ENCODE results near the gene CBFA2T2.

DNA sequence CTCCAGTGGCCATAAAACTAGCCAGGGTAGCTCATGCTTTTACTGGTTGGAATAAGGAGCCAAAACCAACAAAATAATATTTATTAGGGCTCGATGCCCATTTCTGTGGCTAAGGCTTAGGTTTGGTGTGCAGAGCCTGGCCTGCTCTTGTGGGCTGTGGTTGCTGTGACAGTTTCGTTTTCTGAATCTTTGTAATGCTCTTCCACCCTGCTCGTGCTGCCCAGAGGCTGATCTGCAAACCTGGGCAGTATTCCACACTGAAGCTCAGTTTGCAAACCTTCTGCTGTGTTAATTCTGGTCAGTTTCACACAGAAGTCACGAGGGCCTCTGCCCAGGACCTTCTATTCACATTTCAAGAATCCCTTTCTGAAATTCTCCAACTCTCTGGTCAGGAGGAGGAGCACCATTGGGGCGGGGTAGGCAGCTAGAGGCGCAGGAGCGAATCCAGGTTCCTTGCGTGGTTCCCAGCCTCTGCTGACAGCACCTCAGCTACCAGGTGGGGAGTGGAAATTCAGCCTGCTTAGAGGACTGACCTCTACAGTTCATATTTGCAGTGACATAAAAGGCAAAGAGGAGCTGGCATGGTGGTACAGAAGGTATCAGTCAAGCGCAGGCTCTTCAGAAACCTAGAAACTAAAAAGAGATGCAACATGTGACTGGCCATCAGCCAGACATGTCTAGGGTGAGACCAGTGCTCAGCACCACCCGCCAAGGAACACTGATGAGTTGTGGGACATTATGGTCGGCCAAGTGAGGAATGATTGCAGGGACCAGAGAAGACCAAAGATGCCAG is 157.9 kb downstream of the CBFA2T2 start:
- TF ChIP-seq CTCF (IDR thresholded peaks at IDR 0.05): no peak
- TF ChIP-seq POLR2A (IDR thresholded peaks at IDR 0.05): peak in 1 of 3 donors; percentile 13
